ENCODE measurements around the gene DYNLT5.

Gene DYNLT5

GRCh38 chr1:66787641-66788040, 35.4 kb downstream of the DYNLT5 start:
- no peaks in the 10 kb centered on the region for H3K9me3 ChIP-seq (ENCODE audit: control insufficient read depth, insufficient read depth, low read depth, low read length)
- no peak overlapping the region for H3K4me3 ChIP-seq (ENCODE audit: low read depth, low read length)
- ChIA-PET POLR2A (no interaction called here), CTCF (no interaction called here)
- TF ChIP-seq ZBTB1 (tag by site-specific recombination; IDR thresholded peaks at IDR 0.05) (no peak), ZBTB17 (tag by site-specific recombination; IDR thresholded peaks at IDR 0.05) (no peak), ZBTB48 (tag by site-specific recombination; IDR thresholded peaks at IDR 0.05) (no peak), ZNF768 (tag by site-specific recombination; IDR thresholded peaks at IDR 0.05) (no peak), ZNF155 (tag by site-specific recombination; IDR thresholded peaks at IDR 0.05) (no peak), PBX3 (CRISPR knock-in tag; IDR thresholded peaks at IDR 0.05) (no peak), ZNF473 (tag by site-specific recombination; IDR thresholded peaks at IDR 0.05) (no peak), BCL6B (tag by site-specific recombination; IDR thresholded peaks at IDR 0.05) (no peak), SP2 (tag by site-specific recombination; IDR thresholded peaks at IDR 0.05) (no peak), ZBTB21 (tag by site-specific recombination; IDR thresholded peaks at IDR 0.05) (no peak)
- no peaks in the 10 kb centered on the region for H3K36me3 ChIP-seq (ENCODE audit: control insufficient read depth in 2 of 2, insufficient read depth in 1 of 2, low read length in 2 of 2)
- no peaks in the 10 kb centered on the region for H3K4me1 ChIP-seq (ENCODE audit: control insufficient read depth, insufficient read depth, low read length)
- no peak overlapping the region for H3K27ac ChIP-seq (ENCODE audit: extremely low read depth, low read depth, low read length)

- Histone ChIP-seq H3K36me3 (ENCODE audit: control insufficient read depth in 2 of 2, insufficient read depth in 1 of 2, low read length in 2 of 2) (no peaks in the 10 kb centered on the region), H3K9me3 (ENCODE audit: control insufficient read depth, insufficient read depth, low read depth, low read length) (no peaks in the 10 kb centered on the region), H3K4me3 (ENCODE audit: low read depth, low read length) (no peak overlapping the region), H3K27ac (ENCODE audit: extremely low read depth, low read depth, low read length) (no peak overlapping the region), H3K4me1 (ENCODE audit: control insufficient read depth, insufficient read depth, low read length) (no peaks in the 10 kb centered on the region)
- ChIA-PET POLR2A (no interaction called here), CTCF (interaction anchor here (0.6 kb wide), 1 partner anchor 937 kb away, joined by 3 read pairs; no protein-coding TSS in a partner anchor)
- TF ChIP-seq ZFHX2 (tag by site-specific recombination; conservative IDR thresholded peaks at IDR 0.05) (no peak), ZBTB17 (tag by site-specific recombination; IDR thresholded peaks at IDR 0.05) (no peak), PRDM4 (tag by site-specific recombination; IDR thresholded peaks at IDR 0.05) (no peak), GFI1B (tag by site-specific recombination; IDR thresholded peaks at IDR 0.05) (no peak), ZNF677 (tag by site-specific recombination; IDR thresholded peaks at IDR 0.05) (no peak), INSM2 (tag by site-specific recombination; IDR thresholded peaks at IDR 0.05) (no peak), GLI2 (tag by site-specific recombination; IDR thresholded peaks at IDR 0.05; ENCODE audit: borderline replicate concordance, low read depth) (no peak), ZNF248 (tag by site-specific recombination; IDR thresholded peaks at IDR 0.05) (no peak), ZNF747 (tag by site-specific recombination; IDR thresholded peaks at IDR 0.05) (no peak), ZNF837 (tag by site-specific recombination; IDR thresholded peaks at IDR 0.05) (no peak), YY2 (tag by site-specific recombination; IDR thresholded peaks at IDR 0.05) (no peak), ZNF302 (tag by site-specific recombination; IDR thresholded peaks at IDR 0.05; ENCODE audit: low read depth) (no peak), ZBTB7A (tag by site-specific recombination; IDR thresholded peaks at IDR 0.05; ENCODE audit: low read depth) (no peak)
Observed at GRCh38 chr1:66788231-66788939, 36.1 kb downstream of the DYNLT5 start.

Data from HEK293 (cell line).